Gastroesophageal sphincter (tissue), 4 donors: ENCODE data around the gene EIF4EBP2. TPM values are rescaled to one million over a fixed set of nuclear protein-coding genes. Genes with fewer than 3 reads are reported as not detected.
A peak's percentile ranks its signal among the peaks of the same experiment; 100 is the strongest.

ENCODE experiments used
- ATAC-seq: fragments of 150-250 bp; one replicate; pipeline ENCODE4 v1.9.1; 2016; ENCODE audit warnings: mild to moderate bottlenecking, moderate library complexity
- H3K27ac ChIP-seq, 4 donors: fragments of 200-600 bp; sonication (generic) in 3 of 4; 1 replicate in 3 of 4; 2 replicates in 1 of 4; pipeline ENCODE4 v1.5.1; 2016 to 2019
- H3K27me3 ChIP-seq: fragments of 200-600 bp; sonication (generic); one replicate; pipeline ENCODE4 v1.5.1; 2019
- H3K36me3 ChIP-seq, 2 donors: fragments of 200-600 bp; sonication (generic); one replicate each; pipeline ENCODE4 v1.5.1; 2019; ENCODE audit warnings: control low read depth in 1 of 2
- H3K4me1 ChIP-seq, 3 donors: fragments of 200-600 bp; sonication (generic); 1 replicate in 2 of 3; 2 replicates in 1 of 3; pipeline ENCODE4 v1.5.1; 2016 to 2019; ENCODE audit warnings: control low read depth in 2 of 3
- H3K4me3 ChIP-seq, 2 donors: fragments of 200-600 bp; sonication (generic); one replicate each; pipeline ENCODE4 v1.5.1; 2019; ENCODE audit warnings: mild to moderate bottlenecking in 1 of 2, moderate library complexity in 1 of 2
- H3K9me3 ChIP-seq, 3 donors: fragments of 200-600 bp; sonication (generic); one replicate each; pipeline ENCODE4 v1.5.1; 2017 to 2019; ENCODE audit warnings: control low read depth in 2 of 3
- EP300 ChIP-seq: sonication (generic); formaldehyde crosslinking; IDR thresholded peaks from one replicate; pipeline ENCODE4 v1.6.1; 2017; ENCODE audit warnings: antibody characterized with exemption, mild to moderate bottlenecking
- POLR2A ChIP-seq, 2 donors: fragments of 450-650 bp; IDR thresholded peaks; one replicate each; pipeline ENCODE4 v1.6.1; 2017; ENCODE audit warnings: antibody characterized with exemption in 2 of 2, mild to moderate bottlenecking in 2 of 2, moderate library complexity in 1 of 2
- POLR2AphosphoS5 ChIP-seq: sonication (generic); formaldehyde crosslinking; IDR thresholded peaks from one replicate; pipeline ENCODE4 v1.6.1; 2017; ENCODE audit warnings: antibody characterized with exemption
- WGBS, 2 donors: methylation state at CpG; one replicate each; pipeline ENCODE4 v1.1.5; 2018; ENCODE audit warnings: low coverage in 1 of 2; 5-methylcytosine and 5-hydroxymethylcytosine counted together
- total RNA-seq, 4 donors: library from RNA; depleted of rRNA; stranded (reverse); fragments of >200 nt; gene quantifications; one replicate each; pipeline ENCODE4 v1.1.0, GENCODE V29; 2016
- TF ChIP-seq, protein P1 (sequence below), 4 experiments: fragments of 200-600 bp in 2 of 4; fragments of 450-650 bp in 2 of 4; sonication (generic) in 1 of 4; IDR thresholded peaks; one replicate each; pipeline ENCODE4 v1.5.1; 2017 to 2019; ENCODE audit warnings: antibody characterized with exemption in 4 of 4, mild to moderate bottlenecking in 2 of 4, moderate library complexity in 2 of 4

Gene EIF4EBP2
- total RNA-seq, 4 donors from 2014 or later, result 83.8 to 93.7 (median 90.6) TPM

GRCh38 chr10:70433581-70434280, 29.8 kb downstream of the EIF4EBP2 start:
- no peak overlapping the region for H3K4me3 ChIP-seq
- TF ChIP-seq POLR2AphosphoS5, result no peak
- TF ChIP-seq, protein P1, sequence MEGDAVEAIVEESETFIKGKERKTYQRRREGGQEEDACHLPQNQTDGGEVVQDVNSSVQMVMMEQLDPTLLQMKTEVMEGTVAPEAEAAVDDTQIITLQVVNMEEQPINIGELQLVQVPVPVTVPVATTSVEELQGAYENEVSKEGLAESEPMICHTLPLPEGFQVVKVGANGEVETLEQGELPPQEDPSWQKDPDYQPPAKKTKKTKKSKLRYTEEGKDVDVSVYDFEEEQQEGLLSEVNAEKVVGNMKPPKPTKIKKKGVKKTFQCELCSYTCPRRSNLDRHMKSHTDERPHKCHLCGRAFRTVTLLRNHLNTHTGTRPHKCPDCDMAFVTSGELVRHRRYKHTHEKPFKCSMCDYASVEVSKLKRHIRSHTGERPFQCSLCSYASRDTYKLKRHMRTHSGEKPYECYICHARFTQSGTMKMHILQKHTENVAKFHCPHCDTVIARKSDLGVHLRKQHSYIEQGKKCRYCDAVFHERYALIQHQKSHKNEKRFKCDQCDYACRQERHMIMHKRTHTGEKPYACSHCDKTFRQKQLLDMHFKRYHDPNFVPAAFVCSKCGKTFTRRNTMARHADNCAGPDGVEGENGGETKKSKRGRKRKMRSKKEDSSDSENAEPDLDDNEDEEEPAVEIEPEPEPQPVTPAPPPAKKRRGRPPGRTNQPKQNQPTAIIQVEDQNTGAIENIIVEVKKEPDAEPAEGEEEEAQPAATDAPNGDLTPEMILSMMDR (IDR thresholded peaks at IDR 0.05), result no peak
- no peak for TF ChIP-seq POLR2A (IDR thresholded peaks at IDR 0.05)
- TF ChIP-seq EP300, result no peak
- ATAC-seq, result no peak
- 75 to 77% methylated on average over 6 to 9 of the region's 9 CpGs for WGBS, 2 donors
- H3K27ac ChIP-seq, result peak overlapping the region in 2 of 4 donors; percentile 12 to 86
- H3K27me3 ChIP-seq, result no peaks in the 10 kb centered on the region
- H3K9me3 ChIP-seq, result no peaks in the 10 kb centered on the region
- H3K36me3 ChIP-seq, result peaks cover 0 to 22% of the 10 kb centered on the region in 2 donors
- H3K4me1 ChIP-seq, result peaks cover 4 to 53% (median 28%) of the 10 kb centered on the region in 3 donors

DNA sequence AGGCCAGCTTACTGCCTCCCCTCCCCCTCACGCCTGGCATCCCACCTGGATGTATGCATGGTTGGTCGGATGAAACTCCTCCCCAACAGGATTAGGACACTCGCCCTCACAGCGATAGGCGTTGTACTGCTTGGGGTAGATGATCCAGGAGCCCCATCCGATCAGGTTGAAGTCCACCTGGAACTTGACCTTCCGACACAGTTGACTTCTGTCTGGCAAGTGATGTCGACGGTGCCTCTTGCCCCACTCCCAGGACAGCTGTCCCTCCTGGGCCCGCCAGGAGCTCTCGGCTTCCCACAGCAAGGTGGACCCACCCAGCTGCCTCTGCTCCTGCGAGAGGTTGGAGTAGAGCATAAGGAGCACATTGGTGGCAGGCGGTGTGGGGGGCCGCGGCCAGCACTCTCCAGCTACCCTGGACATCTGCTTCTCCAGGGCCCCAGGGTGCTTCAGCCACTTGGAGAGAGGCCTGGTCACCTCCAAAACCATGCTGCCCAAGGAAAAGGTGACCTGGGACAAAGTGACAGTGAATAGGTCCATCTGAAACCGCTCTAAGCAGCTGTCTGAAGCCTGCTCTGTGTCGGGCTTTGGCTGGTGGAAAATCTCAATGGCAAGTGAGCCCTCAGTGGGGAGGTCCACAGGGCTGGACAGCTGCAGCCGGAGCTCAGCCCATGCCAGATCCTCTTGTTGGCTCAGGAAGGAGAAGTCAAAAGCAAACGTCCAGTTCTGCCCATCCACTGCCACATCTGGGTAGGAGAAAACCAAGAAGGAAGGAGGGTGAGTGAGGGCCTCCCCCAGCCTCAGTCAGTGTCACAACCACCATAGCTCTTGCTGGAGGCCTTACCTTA, 31.5 kb downstream of the EIF4EBP2 start:
- Histone ChIP-seq H3K36me3 (peaks cover 0 to 11% of the 10 kb centered on the region in 2 donors), H3K9me3 (no peaks in the 10 kb centered on the region), H3K27ac (no peak overlapping the region), H3K4me1 (peaks cover 0 to 46% (median 22%) of the 10 kb centered on the region in 3 donors), H3K27me3 (peaks cover 12% of the 10 kb centered on the region), H3K4me3 (no peak overlapping the region)
- ATAC-seq, result no peak
- 75% methylated on average over 4 of the region's 19 CpGs; no CpG with 5 or more reads in 1 of the 2 donors for WGBS, 2 donors
- no peak for TF ChIP-seq EP300
- no peak for TF ChIP-seq POLR2A (IDR thresholded peaks at IDR 0.05)

- Histone ChIP-seq H3K9me3 (no peaks in the 10 kb centered on the region), H3K27me3 (peaks cover 34% of the 10 kb centered on the region), H3K4me3 (no peak overlapping the region), H3K27ac (no peak overlapping the region), H3K36me3 (peaks cover 0 to 11% of the 10 kb centered on the region in 2 donors), H3K4me1 (peaks cover 0 to 37% (median 14%) of the 10 kb centered on the region in 3 donors)
- TF ChIP-seq EP300 (no peak), POLR2AphosphoS5 (no peak), POLR2A (IDR thresholded peaks at IDR 0.05) (no peak)
- TF ChIP-seq, protein P1 (IDR thresholded peaks at IDR 0.05), result no peak
- no peak for ATAC-seq
- 85 to 92% methylated on average over 4 to 5 of the region's 5 CpGs for WGBS, 2 donors
Measured at GRCh38 chr10:70437721-70438120, 33.8 kb downstream of the EIF4EBP2 start.

GRCh38 chr10:70440296-70441160, 36.6 kb downstream of the EIF4EBP2 start:
- TF ChIP-seq POLR2AphosphoS5 (no peak), POLR2A (IDR thresholded peaks at IDR 0.05) (no peak), EP300 (no peak)
- TF ChIP-seq, protein P1 (IDR thresholded peaks at IDR 0.05), result no peak
- ATAC-seq, result no peak
- Histone ChIP-seq H3K27me3 (peaks cover 40% of the 10 kb centered on the region), H3K4me3 (peak overlapping the region in 1 of 2 donors; percentile 41), H3K9me3 (no peaks in the 10 kb centered on the region), H3K4me1 (peaks cover 0 to 28% (median 14%) of the 10 kb centered on the region in 3 donors), H3K36me3 (peaks cover 0 to 5% of the 10 kb centered on the region in 2 donors), H3K27ac (no peak overlapping the region)
- WGBS, 2 donors, result 0 to 30% methylated on average over 2 to 5 of the region's 69 CpGs
